Progenitor cell of endocrine pancreas (in vitro differentiated cells): Measurements from ENCODE around the gene C2CD4C. TPM values are rescaled to one million over a fixed set of nuclear protein-coding genes. Genes with fewer than 3 reads are reported as not detected.
A peak's percentile ranks its signal among the peaks of the same experiment; 100 is the strongest.

ENCODE experiments used
- DNase-seq: peaks from one replicate; pipeline ENCODE4 v3.0.0; 2021; ENCODE audit warnings: low spot score; ENCODE audit not compliant: unreplicated experiment
- H3K27ac Mint-ChIP-seq: 2 replicates; pipeline ENCODE4 v1.8.0; 2021; ENCODE audit warnings: mild to moderate bottlenecking, moderate library complexity, mixed read lengths
- H3K27me3 Mint-ChIP-seq: 2 replicates; pipeline ENCODE4 v1.8.0; 2021; ENCODE audit warnings: mixed read lengths
- H3K36me3 Mint-ChIP-seq: 2 replicates; pipeline ENCODE4 v1.8.0; 2022; ENCODE audit warnings: mixed read lengths; ENCODE audit not compliant: insufficient read depth
- H3K4me1 Mint-ChIP-seq: 2 replicates; pipeline ENCODE4 v1.8.0; 2021; ENCODE audit warnings: low read depth, mixed read lengths
- H3K4me3 Mint-ChIP-seq: 2 replicates; pipeline ENCODE4 v1.8.0; 2021; ENCODE audit warnings: low read depth, mild to moderate bottlenecking, moderate library complexity, mixed read lengths
- H3K9me3 Mint-ChIP-seq: 2 replicates; pipeline ENCODE4 v1.8.0; 2021; ENCODE audit warnings: low read depth, mixed read lengths
- total RNA-seq: library from RNA; stranded (reverse); gene quantifications from 2 replicates; pipeline ENCODE4 v1.2.1, GENCODE V29; 2021
- TF ChIP-seq, protein P1 (sequence below): fragments of 200-600 bp; sonication (generic); IDR thresholded peaks from one replicate; pipeline ENCODE4 v1.5.0; 2021; ENCODE audit warnings: antibody characterized with exemption, mild to moderate bottlenecking; ENCODE audit not compliant: unreplicated experiment

Gene C2CD4C
- total RNA-seq, 1 donor from 2014 or later = 13.8 TPM

GRCh38 chr19:416416-416815, 7.5 kb upstream of the C2CD4C start:
- no peak overlapping the region for H3K4me3 Mint-ChIP-seq
- H3K9me3 Mint-ChIP-seq = no peaks in the 10 kb centered on the region
- peaks cover 10% of the 10 kb centered on the region for H3K36me3 Mint-ChIP-seq
- TF ChIP-seq, protein P1, sequence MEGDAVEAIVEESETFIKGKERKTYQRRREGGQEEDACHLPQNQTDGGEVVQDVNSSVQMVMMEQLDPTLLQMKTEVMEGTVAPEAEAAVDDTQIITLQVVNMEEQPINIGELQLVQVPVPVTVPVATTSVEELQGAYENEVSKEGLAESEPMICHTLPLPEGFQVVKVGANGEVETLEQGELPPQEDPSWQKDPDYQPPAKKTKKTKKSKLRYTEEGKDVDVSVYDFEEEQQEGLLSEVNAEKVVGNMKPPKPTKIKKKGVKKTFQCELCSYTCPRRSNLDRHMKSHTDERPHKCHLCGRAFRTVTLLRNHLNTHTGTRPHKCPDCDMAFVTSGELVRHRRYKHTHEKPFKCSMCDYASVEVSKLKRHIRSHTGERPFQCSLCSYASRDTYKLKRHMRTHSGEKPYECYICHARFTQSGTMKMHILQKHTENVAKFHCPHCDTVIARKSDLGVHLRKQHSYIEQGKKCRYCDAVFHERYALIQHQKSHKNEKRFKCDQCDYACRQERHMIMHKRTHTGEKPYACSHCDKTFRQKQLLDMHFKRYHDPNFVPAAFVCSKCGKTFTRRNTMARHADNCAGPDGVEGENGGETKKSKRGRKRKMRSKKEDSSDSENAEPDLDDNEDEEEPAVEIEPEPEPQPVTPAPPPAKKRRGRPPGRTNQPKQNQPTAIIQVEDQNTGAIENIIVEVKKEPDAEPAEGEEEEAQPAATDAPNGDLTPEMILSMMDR = no peak
- no peak overlapping the region for H3K27ac Mint-ChIP-seq
- H3K27me3 Mint-ChIP-seq = no peaks in the 10 kb centered on the region
- no peak for DNase-seq
- H3K4me1 Mint-ChIP-seq = peaks cover 11% of the 10 kb centered on the region

DNA sequence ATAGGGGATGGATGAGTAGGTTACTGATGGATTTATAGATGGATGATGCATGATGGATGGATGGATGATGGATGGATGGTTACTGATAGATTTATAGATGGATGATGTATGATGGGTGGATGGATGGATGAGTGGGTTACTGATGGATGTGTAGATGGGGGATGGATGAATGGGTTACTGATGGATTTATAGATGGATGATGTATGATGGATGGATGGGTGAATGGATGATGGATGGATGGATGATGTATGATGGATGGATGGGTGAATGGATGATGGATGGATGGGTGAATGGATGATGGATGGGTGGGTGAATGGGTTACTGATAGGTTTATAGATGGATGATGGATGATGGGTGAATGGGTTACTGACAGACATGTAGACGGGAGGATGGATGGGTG, 6.3 kb upstream of the C2CD4C start:
- H3K36me3 Mint-ChIP-seq = peaks cover 4% of the 10 kb centered on the region
- no peak overlapping the region for H3K4me3 Mint-ChIP-seq

DNA sequence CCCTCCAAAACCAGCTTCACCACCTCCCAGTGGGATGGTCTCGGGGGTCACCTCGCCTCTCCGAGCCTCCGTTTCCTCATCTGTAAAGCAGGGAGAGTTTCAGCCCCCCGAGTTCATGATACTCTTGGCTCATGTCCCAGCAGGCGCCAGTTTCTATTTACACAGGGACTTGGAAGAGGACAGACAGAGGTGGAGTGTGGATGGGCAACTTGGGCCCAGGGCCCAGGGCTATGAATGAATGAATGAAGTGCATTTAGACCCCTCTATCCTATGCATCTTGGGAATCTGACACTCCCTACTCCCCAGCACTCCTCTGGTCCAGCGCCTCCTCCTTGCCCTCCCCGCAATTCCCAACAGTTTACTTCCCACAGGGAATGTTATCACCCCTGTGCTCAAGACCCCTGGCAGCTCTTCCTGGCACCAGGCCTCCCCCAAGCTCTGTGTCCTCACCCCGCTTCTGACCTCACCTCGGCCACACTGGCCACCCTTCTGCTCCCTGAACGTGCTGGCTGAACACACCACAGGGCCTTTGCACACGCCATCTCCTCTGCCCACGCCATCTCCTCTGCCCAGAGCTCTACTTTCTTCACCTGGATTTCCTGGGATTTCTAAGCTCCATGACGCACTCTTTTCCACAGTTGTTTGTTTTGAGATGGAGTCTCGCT, 4.9 kb upstream of the C2CD4C start:
- H3K27me3 Mint-ChIP-seq = no peaks in the 10 kb centered on the region
- H3K4me1 Mint-ChIP-seq = peaks cover 19% of the 10 kb centered on the region
- TF ChIP-seq, protein P1 = no peak
- peak overlapping the region; percentile 37 for H3K27ac Mint-ChIP-seq
- no peak for DNase-seq
- H3K36me3 Mint-ChIP-seq = peaks cover 3% of the 10 kb centered on the region
- no peak overlapping the region for H3K4me3 Mint-ChIP-seq
- no peaks in the 10 kb centered on the region for H3K9me3 Mint-ChIP-seq

More for the DNA sequence above, 6.3 kb upstream of the C2CD4C start:
- no peaks in the 10 kb centered on the region for H3K27me3 Mint-ChIP-seq
- no peak overlapping the region for H3K27ac Mint-ChIP-seq
- TF ChIP-seq, protein P1 = no peak
- peaks cover 11% of the 10 kb centered on the region for H3K4me1 Mint-ChIP-seq
- no peaks in the 10 kb centered on the region for H3K9me3 Mint-ChIP-seq
- DNase-seq = no peak

DNA sequence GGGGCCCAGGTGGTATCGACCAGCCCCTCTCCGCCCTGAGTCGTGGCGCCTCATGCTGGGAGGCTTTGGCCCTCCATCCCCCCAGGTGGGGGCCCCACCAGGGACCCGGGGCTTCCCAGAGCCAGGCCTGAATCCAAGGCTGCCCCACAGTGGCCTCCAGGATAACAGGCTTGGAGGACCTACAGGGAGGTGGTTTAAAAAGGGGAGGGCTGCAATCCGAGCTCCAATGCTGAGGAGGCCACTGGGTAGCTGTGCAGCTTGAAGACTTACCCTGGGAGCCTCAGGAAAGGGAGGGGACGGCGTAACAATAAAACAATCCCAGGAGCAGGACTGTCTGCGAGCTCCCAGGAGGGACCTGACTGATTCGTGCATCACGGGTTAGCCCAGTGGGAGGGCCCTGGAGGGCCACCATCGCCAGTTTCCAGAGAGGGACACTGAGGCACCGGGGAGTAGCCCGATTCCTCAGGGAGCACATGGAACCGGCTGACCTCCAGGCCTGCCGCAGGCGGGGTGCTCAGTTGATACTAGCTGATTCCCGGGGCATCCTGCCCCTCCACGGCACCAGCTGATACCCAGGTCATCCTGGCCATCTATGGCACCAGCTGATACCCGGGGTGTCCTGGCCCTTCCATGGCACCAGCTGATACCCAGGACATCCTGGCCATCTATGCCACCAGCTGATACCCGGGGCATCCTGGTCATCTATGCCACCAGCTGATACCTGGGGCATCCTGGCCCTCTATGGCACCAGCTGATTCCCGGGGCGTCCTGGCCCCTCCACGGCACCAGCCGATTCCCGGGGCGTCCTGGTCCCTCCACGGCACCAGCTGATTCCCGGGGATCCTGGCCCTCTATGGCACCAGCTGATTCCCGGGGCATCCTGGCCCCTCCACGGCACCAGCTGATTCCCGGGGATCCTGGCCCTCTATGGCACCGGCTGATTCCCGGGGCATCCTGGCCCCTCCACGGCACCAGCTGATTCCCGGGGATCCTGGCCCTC, 3.7 kb upstream of the C2CD4C start:
- H3K4me3 Mint-ChIP-seq = no peak overlapping the region
- no peak overlapping the region for H3K27ac Mint-ChIP-seq

More for the DNA sequence above, 3.7 kb upstream of the C2CD4C start:
- H3K9me3 Mint-ChIP-seq = no peaks in the 10 kb centered on the region
- peaks cover 2% of the 10 kb centered on the region for H3K36me3 Mint-ChIP-seq
- no peaks in the 10 kb centered on the region for H3K27me3 Mint-ChIP-seq
- TF ChIP-seq, protein P1 = no peak
- DNase-seq = peak; percentile 25
- peaks cover 12% of the 10 kb centered on the region for H3K4me1 Mint-ChIP-seq
